Stimulated activated CD4-positive, alpha-beta T cell treated with anti-CD3 and anti-CD28 coated beads, Interleukin-1b, Interleukin-23, amount 100 ng/mL, for 1 hour (primary cell): Measurements from ENCODE around the gene SRGAP1.

Experiments
- DNase-seq, 2 donors: peaks; one replicate each; pipeline ENCODE4 v3.0.0-alpha.2; 2020; ENCODE audit warnings: low read depth in 2 of 2

Gene SRGAP1

DNA sequence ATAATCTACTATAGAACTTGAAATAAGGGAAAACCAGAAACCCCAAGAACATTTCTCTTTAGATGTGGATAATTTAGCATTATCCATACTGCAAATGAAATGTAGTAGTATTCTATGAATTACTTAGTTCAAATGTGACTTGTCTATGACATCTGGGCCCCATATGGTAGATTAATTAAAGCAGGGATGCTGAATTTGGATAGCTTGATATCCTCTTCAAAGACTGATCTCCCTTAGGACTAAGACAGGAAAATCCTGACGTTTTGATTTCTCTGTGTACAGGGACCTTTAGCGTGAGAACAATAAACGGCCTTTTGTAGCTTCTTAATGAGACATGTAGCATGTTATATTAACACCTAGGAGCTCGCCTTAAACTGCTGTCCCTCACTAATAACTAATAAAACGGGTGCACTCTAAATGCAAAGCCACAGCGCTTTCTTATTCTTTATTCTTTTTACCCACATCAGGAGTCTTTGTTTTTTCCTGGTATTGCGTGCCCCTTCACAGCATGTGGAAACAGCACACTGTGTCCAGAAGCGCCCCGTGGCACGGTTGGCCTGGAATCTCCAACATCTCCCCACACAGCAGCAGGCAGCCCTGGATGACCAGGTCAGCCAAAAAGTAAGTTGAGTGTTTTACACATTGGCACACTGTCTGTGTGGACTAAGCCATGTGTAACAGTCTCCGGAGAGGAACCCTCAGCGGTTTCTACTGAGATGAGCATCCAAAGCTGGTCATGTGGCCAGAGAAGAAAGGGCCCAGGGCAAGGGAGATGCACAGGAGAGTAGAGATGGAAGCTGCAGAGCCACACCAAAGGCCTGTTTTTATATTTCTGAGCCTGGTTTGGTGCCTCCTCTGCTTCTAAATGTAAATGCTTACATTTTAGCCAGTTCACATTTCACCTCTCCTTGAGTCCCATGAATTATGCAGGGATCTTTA lies 93.1 kb downstream of the SRGAP1 start:
- no peak for DNase-seq

DNA sequence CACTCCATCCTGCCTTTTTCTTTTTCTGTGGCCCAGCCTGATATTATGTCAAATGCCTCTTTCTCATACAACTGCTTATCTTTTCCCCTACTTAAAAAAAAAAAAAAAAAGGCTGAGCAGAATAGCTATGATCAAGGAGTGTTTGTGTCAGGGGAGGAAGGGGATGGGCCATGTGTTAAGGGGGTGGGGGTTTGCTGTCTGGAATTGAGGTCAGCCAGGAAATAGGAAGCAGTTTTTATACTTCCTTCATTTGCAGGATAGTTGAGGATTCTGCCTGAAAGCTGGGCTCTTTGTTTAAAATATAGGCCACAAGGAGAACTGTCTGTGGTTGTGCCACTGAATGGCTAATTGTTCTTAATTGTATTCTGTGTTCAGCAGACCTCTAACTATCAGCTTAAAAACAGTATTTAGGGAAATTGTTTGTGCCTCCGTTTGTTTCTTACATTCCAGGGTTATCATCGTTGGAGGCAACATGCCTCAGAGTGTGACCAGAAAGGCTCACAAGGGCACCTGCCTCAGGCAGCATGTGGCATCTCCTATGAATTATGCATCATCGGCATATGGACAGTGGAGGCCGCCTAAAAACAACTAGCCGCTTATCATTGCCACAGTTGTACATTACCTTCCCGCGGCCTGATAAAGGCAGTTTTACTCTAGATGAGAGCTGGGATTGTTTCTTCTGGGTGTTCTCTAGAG lies 96.0 kb downstream of the SRGAP1 start:
- DNase-seq, result no peak

DNA sequence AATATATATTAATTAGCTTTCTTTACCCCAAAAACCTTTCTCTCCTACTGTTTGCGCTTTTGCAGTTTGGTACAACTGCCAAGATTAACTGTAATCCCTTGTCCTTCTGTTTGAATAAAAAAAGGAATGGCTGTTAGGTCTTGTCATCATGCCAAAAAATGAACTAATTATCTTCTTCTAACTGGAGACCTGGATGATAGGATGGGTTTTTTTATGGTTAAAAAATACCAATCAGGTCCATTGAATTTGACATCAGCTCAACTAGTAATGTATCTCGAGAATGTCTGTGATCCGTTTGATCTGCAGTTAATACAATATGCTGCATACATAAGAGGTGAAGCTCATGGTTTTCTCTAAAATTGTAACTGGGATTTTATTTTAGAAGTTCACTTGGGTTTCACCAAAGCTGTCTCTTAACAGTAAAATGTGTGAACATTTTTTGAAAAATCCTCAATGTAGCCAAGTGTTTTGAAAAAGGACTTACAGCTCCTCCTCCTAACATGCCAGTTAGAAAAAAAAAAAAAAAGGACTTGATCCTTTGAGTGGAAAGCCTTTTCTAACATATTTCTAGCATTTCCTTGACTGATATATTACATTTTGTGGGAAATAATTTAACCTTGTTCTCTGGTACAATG lies 96.8 kb downstream of the SRGAP1 start:
- DNase-seq, result no peak

DNA sequence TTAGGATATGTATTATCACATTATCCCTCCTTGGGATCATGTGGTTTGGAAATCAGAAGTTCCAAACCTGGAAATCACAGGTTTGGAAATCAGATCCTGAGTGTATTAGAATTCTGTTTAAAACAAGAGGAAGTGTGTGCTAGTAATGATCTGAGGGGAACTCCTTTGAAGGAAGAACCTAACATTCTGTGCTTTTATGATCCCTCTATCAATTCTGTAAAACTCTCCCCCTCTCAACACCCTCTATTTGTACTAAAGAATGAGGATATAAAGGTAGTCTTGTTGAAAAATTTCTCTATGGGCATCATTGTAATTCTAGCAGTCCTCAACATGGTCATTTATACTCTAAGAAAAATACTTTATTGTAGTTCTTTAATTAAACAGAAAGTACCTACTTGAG lies 97.4 kb downstream of the SRGAP1 start:
- DNase-seq, result no peak

DNA sequence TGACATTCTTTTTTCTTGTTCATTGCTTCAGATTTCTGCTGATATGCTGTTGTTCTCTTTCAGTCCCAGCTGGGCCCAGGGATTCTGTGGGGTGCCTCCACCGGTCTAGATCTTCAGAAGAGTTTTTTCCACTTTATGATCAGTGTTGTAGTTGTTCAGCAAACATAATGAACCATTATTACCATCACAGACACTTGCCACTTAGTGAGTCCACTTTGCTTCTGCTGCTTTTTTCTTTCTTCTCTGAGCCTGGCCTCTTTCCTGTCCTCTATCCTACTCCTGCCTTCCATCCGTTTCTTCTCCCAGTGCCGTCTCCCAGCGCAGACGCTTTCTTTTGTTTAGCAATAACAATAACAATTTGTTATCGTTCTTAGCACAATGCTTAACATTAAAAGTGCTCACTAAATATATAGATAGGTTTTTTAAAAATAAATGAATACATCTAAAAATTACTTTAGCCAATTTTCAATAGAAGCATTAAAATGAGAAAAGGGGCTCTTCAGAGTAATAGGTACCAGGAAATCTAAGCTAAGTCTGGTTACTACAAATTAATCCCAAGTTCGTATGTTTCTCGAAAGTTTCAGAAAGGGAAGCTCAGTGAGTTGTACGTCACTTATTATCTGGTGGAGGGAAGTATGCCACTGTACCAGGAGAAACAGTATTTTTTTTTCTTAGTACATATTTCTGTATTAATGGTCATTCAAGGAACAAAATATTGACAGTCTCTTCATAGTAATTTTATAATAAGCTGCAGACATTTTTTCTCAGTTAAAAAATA lies 98.2 kb downstream of the SRGAP1 start:
- DNase-seq, result no peak

DNA sequence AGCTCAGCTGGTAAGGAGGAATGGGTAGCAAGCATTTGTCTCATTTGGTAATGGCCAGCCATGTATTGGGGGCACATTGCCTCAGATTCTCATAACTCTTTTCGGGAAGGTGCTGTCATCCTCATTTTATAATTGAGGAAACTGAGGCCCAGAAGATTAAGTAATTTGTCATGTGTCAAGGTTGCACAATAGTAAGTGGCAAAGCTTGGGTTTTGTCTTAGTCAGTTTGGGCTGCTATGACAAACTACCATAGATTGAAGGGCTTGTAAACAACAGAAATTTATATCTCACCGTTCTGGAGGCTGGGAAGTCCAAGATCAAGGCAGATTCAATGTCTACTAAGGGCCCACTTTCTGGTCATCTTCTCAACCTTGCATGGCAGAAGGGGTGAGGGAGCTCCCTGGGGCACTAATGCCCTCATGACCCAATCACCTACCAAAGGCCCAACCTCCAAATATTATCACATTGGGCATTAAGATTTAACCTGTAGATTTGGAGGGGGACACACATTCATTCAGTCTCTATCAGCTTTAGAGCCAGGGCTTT lies 99.6 kb downstream of the SRGAP1 start:
- DNase-seq, result no peak

DNA sequence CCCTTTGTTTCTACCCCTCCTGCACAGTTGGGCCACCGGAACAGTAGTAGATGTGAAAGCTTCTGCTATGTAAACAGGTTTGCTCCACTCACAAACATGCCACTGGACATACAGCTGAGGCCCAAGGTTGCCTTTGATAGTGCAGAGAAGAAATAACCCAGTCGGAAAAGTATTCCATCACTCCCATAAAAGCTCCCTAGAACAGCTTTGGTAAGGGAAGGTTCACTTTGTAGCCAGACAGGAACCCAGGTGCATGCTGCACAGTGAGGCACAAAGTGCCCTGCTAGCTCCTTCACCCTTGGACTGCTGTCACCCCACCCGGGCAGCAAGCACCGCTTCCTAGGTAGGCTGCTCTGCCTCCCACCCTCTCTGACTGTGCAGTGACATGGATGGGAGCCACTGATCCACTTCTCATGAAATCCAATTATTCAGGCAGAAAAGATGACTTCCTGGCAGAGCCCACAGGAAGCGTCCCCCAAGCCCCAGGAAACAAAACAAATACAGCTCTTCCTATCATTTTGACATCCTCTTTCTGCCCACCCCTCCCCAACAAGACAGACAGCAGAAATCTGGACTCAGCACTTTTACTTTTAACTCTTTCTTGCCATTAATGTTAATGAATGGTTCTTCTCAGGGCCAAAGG lies 100.2 kb downstream of the SRGAP1 start:
- DNase-seq, result no peak

DNA sequence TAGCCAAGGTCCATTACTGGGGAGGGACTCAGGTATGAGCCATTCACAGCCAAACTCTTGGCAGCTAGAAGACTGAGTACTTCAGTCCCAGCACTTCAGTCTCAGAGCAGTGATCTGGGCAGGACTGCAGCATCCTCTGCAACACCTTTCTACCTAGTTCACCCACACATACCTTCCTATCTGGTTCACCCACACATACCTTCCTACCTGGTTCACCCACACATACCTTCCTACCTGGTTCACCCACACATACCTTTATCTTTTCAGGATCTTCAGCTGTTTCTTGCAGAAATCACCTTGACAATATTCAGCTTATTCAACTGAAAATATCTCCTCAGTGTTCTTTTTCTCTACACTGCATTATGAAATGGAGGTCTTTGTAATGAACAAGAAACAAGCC lies 101.3 kb downstream of the SRGAP1 start:
- DNase-seq, result no peak

DNA sequence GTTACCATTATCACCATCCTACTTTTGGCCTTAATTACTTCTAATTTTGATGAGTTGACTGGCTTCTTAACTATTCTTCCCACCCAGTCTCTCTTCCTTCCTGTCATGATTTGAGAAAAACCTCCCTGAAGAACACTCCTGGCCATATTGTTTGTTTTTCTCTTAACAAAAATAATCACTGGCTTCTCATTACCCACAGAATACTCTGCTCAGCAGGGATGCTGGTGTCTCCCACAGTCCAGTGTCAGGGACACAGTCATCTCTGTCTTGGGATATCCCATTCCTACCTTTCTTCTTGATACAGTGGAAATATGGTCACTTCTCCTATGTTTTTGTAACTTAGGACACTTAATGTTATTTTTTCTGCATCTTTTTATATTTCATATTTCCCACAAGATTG lies 103.7 kb downstream of the SRGAP1 start:
- no peak for DNase-seq

DNA sequence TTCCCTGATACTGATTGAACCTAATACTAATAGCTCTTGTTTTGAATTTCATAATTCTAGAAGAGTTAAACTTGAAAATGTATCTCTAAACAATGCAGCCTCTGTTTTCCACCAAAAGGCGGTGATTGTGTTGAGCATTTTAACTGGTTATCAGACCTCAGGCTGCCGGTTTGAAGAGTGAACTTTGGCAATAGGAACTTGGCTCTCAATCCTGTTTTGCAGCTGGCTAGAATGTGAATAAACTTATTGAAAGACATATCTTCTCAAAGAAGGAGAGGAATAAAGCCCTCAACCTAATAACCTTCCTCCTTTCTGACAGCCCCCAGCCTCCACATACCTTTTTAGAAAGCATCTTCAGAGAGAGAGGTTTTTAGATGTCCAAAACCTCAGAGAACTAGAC lies 105.4 kb downstream of the SRGAP1 start:
- no peak for DNase-seq

DNA sequence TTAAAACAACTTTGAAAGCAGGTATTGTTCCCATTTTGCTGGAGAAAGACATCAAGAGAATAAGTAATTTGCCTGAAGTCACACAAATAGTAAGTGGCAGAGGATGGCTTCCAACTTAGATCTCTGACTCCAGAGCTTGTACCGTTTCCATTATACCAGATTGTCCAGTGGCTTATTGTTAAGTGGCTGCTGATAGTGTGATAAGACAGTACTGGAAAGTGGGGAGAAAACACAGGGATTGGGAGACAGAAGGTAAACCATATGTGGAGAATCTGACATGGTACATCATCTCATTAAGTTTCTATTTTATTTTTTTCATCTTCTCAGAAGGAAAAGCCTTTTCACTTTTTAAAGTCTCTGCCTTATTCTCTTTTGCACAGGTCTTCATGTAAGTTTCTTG lies 108.5 kb downstream of the SRGAP1 start:
- DNase-seq, result no peak

DNA sequence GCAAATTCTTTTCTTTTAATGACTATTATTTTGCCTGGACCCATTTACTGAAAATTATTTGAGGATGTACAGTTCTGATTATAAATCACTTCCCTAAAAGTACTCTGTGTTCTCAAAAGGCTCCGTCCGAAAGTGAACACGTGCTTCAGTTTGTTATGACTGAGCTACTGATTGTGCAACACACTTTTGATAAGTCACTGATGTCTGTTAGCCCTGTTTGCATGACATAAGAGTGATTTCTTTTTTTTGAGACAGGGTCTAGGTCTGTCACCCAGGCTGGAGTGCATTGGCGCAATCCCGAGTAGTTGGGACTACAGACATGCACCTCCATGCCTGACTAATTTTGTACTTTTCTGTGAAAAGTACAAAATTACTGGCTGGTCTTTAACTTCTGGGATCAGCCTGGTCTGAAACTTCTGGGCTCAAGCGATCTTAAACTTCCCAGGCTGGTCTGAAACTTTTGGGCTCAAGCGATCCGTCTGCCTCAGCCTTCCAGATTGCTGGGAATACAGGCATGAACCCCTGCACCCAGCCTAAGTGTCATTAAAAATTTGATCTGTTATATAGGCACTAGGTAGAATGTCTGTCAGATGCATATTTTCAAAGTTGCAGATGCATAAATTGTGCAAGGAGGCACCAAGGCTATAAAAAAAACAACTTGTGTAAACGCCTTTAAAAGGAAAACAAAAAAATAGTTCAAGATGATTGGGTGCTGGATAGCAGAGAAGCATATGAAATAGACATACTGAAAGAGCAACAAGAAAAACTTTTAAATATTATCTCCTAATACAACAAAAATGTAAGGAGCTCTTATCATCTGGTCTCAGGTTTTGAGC lies 111.5 kb downstream of the SRGAP1 start:
- DNase-seq, result no peak

DNA sequence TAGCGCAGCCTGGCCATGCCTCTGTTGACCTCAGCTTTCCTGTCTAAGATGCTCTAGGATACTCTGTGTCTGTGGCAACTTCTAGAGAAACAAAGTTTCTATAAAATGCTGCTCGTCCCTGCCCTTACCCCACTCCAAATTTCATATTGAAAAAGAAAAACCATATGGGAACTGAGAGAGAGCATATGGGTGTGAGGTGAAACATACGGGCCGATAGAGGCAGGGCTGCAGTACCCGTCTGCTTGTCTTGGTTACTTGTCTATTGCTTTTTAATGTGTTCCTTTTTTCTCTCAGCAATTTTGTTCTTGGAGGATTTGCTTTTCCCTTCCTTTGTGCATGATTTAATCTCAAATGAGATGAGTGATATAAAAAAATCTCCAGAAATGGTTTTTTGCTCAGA lies 113.0 kb downstream of the SRGAP1 start:
- DNase-seq, result no peak

DNA sequence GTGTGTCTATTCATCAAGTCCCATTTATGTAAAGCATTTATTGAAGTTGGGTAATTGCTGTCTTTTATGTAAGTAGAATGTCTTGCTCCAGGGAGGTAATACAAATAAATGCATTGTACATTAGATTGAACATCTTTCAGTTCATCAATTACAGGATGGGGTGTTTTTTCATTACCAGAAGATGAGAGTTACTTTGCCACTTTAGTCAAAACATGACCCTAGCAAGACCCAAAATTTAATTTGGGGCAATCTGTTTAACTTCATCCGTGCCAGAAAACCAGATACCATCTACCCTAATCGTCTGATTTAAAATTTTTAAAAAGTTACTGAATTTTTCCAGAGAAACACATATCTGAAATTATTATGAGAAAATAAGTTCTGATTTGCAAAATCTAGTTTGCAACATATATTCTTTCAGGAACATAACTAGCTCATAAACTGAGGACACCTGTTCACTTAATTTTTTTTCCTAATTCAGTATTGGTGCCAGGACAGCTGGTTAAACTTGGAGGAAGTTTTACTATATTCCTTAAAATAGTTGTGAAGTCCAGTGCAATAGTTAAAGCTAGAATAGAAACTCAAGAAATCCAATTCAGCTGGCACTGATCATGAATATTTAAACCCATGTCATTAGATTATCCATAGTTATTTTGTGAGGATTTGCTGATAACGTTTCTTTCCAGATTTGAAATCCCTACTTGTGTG lies 114.5 kb downstream of the SRGAP1 start:
- DNase-seq, result no peak

DNA sequence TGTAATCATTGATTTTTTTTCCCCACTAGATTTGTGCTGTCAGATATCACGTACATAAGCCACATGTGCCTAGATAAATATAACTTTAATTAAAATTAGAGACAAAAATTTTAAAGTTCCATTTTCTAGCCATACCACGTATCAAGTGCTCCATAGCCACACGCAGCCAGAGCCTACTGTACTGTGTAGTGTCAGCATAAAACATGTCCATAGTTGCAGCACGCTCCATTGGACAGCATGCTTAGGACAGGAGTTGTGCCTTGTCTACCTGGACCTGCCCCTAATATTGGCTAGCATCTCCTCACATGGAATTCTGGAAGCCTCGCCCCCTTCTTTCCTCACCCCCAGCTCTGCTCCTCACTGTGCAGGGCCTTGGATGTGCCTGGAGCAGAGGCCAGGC lies 116.5 kb downstream of the SRGAP1 start:
- no peak for DNase-seq

DNA sequence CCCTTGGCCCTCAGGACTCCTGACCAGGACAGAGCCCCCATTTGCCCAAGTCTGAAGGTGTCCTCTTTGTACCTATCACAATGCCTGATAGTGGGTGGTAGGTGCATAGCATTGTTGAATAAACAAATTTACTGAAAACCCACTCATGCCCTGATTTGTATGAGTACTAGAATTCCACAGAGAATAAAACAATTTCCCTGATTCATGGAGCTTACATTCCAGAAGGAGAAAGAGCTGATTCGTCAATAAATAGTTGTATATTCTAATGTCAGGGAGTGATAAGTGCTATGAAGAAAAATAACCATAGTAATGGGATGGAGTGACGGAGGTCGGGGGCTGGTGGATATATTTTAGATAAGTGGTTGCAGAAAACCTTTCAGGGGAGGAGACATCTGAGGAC lies 117.0 kb downstream of the SRGAP1 start:
- no peak for DNase-seq

DNA sequence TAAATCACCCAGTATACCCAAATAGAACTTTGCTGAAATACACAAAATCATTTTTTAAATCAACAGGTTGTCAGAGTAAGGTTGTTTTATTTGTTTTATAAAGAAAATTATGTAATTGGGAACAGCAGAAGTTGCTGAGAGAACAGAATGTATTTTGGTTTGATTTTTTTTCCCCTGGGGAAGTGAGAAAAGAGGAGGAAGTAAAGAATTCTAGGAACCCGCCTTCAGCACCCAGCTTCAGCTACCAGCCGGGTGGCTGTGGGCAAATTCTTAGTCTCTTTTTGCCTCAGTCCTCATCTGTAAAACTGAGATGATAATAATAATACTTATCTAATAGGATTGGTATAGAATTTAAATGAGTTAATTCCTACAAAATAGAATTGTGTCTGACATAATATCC lies 119.4 kb downstream of the SRGAP1 start:
- no peak for DNase-seq

DNA sequence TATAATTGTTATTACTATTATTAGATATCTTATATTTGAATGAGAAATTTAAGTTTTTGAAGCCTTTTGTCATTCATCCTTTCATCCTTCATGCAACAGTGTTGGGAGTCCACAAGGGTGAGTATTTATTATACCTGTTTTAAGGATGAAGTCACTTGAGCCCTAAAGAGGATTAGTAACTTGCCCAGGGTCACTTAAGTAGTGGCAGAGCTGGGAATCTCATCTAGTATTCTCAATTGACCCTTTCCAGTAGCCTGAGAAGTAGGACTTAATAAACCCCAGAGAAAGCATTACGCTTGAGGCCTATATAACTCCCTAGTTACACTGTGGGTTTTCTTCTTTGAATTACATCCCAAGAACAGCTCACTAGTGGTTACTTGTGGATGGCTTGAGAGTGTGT lies 119.8 kb downstream of the SRGAP1 start:
- DNase-seq, result no peak

DNA sequence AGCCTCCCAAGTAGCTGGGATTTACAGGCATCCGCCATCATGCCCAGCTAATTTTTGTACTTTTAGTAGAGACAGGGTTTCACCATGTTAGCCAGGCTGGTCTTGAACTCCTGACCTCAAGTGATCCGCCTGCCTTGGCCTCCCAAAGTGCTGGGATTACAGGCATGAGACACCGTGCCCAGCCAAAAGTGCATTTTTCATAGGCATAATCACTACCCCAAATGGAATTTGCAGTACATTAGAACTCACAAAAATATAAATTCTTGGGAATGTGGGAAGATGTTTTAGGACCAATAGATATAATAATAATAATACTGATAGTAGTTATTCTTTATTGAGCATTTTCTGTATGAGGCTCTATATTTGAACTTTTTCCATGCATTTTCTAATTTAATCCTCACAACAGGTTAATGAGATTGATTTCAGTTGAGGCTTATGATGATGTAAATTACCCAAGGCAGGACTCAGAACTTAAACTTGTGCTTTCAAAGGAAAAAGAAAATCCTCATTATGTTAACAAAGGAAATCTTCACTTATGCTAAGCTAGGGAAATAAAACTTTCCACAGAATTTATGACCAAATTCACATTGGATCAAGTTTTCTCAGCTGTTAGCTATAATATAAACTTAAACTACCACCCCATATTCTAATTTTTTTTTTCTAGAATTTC lies 121.6 kb downstream of the SRGAP1 start:
- DNase-seq, result no peak
